ENCODE results near the gene MRPL17. TPM values are rescaled to one million over a fixed set of nuclear protein-coding genes. Genes with fewer than 3 reads are reported as not detected.

Gene MRPL17
- total RNA-seq, 2 experiments from 2014 or later = 44.0 to 46.8 TPM

DNA sequence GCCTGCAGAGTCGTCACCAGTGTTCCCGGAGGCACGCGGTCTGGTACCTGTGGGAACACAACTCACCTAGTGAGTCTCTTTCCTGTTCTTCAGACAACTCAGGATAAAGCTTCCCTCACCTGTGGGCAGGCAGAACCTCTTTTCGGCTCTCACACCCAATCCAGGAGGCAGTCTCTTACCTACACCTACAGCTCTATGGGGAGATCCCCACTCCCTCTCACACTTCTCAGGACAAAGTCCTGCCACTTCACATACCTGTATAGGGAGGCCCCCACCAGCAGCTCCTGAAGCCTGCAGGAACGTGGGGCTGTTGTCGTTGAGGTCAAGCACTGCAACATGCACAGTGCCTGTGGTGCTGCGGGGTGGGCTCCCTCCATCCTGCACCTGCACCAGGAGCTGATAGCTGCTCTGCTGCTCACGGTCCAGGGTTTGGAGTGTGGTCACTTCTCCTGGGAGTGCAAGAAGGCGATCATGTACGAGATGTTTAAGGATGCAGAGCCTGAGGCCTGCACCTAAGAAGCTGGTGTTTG is 51.7 kb downstream of the MRPL17 start:
- Histone ChIP-seq H3K4me1 (ENCODE audit: insufficient read depth, low read length, poor library complexity, severe bottlenecking) (no peaks in the 10 kb centered on the region), H3K9me3 (ENCODE audit: low read length) (no peaks in the 10 kb centered on the region), H3K79me2 (ENCODE audit: insufficient read depth, low read depth, low read length) (no peaks in the 10 kb centered on the region), H4K20me1 (ENCODE audit: insufficient read depth, low read length) (no peaks in the 10 kb centered on the region), H3K9me2 (ENCODE audit: insufficient read depth, low read length) (no peaks in the 10 kb centered on the region), H2AFZ (ENCODE audit: low read length) (no peak overlapping the region), H3K36me3 (ENCODE audit: insufficient read depth, low read length) (no peaks in the 10 kb centered on the region), H3K4me3 (ENCODE audit: low read depth, low read length, poor library complexity, severe bottlenecking) (no peak overlapping the region), H3K27ac (ENCODE audit: low read depth, low read length, poor library complexity, severe bottlenecking) (no peak overlapping the region), H3K4me2 (ENCODE audit: low read length) (no peak overlapping the region)
- BruUV-seq (replicated peaks) = no TSS peak
- TF ChIP-seq CTCF (conservative IDR thresholded peaks at IDR 0.05; ENCODE audit: low read length) (no peak), EZH2phosphoT487 (IDR thresholded peaks at IDR 0.05; ENCODE audit: borderline replicate concordance, low read depth, low read length) (no peak)
- ChIA-PET POLR2A (interaction anchor here (0.5 kb wide), 1 partner anchor 256 kb away, joined by 4 read pairs; no protein-coding TSS in a partner anchor), CTCF (ENCODE audit: unreplicated experiment) (no interaction called here)
- DNase-seq (ENCODE audit: low spot score) = no peak
- intact Hi-C loops (cut with micrococcal nuclease; ENCODE audit: unreplicated experiment) = no loop called here

DNA sequence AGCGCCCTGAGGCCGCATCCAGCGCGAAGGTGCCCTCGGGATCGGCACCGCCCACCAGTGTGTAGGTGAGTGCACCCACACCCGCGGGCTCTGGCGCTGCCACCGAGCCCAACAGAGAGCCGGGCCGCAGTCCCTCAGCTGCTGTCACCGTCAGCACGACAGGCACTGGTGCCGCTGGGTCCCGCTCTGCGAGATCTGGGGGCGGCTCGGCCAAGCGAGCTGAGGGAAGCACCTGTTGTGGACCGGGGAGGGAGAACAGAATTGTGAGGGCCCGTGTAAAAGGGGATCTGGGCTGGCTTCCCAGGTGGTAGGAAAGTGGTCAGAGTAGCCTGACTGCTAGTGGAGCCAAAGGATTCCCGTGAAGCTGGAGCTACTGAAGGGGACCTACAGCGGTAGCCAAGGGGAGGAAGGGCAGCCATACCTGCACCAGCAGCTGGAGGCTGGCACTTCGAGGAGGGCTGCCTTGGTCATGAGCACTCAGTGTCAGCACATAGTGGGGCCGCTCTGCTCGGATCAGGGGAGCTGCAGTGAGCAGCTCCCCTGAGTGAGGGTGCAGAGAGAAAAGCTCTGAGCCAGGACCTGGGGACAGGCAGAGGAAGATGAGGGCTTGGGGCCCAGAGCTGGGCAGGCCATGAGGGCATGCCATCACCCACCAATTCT is 52.4 kb downstream of the MRPL17 start:
- no peak overlapping the region for H3K27ac ChIP-seq (ENCODE audit: low read depth, low read length, poor library complexity, severe bottlenecking)
- no peak overlapping the region for H2AFZ ChIP-seq (ENCODE audit: low read length)
- no peak overlapping the region for H3K4me2 ChIP-seq (ENCODE audit: low read length)
- no peaks in the 10 kb centered on the region for H3K9me2 ChIP-seq (ENCODE audit: insufficient read depth, low read length)
- BruUV-seq (replicated peaks) = no TSS peak
- no peaks in the 10 kb centered on the region for H4K20me1 ChIP-seq (ENCODE audit: insufficient read depth, low read length)
- TF ChIP-seq CTCF (conservative IDR thresholded peaks at IDR 0.05; ENCODE audit: low read length) (no peak), EZH2phosphoT487 (IDR thresholded peaks at IDR 0.05; ENCODE audit: borderline replicate concordance, low read depth, low read length) (no peak)
- no peaks in the 10 kb centered on the region for H3K9me3 ChIP-seq (ENCODE audit: low read length)
- H3K36me3 ChIP-seq (ENCODE audit: insufficient read depth, low read length) = no peaks in the 10 kb centered on the region
- H3K4me3 ChIP-seq (ENCODE audit: low read depth, low read length, poor library complexity, severe bottlenecking) = no peak overlapping the region
- no peak for DNase-seq (ENCODE audit: low spot score)
- ChIA-PET CTCF (ENCODE audit: unreplicated experiment) (no interaction called here), POLR2A (interaction anchor here (0.5 to 0.7 kb wide), 2 partner anchors 15 to 256 kb away, joined by 4 to 5 read pairs; no protein-coding TSS in a partner anchor)
- H3K79me2 ChIP-seq (ENCODE audit: insufficient read depth, low read depth, low read length) = no peaks in the 10 kb centered on the region
- no peaks in the 10 kb centered on the region for H3K4me1 ChIP-seq (ENCODE audit: insufficient read depth, low read length, poor library complexity, severe bottlenecking)
- intact Hi-C loops (cut with micrococcal nuclease; ENCODE audit: unreplicated experiment) = no loop called here

Other genes with a start within 250 kb of the MRPL17 start
- 0.16 TPM in 1 of 2 replicates, not detected in the other for gene HPX, start 242.4 kb downstream of the MRPL17 start, total RNA-seq (2014; rRNA removed; shearing (Covaris generic))
- gene HPX, start 242.4 kb downstream of the MRPL17 start, total RNA-seq (2022) = 1.2 and 5.2 TPM in 2 replicates
- gene TRIM3, start 209.4 kb downstream of the MRPL17 start, total RNA-seq (2014; rRNA removed; shearing (Covaris generic)) = 8.5 and 21.3 TPM in 2 replicates
- gene TRIM3, start 209.4 kb downstream of the MRPL17 start, total RNA-seq (2022) = 14.7 and 15.5 TPM in 2 replicates
- 40.7 and 55.9 TPM in 2 replicates for gene ARFIP2, start 202.0 kb downstream of the MRPL17 start, total RNA-seq (2014; rRNA removed; shearing (Covaris generic))
- 44.0 and 49.0 TPM in 2 replicates for gene ARFIP2, start 202.0 kb downstream of the MRPL17 start, total RNA-seq (2022)
- gene TIMM10B, start 201.8 kb downstream of the MRPL17 start, total RNA-seq (2014; rRNA removed; shearing (Covaris generic)) = 43.7 and 52.8 TPM in 2 replicates
- gene TIMM10B, start 201.8 kb downstream of the MRPL17 start, total RNA-seq (2022) = 49.9 and 54.6 TPM in 2 replicates
- gene DNHD1, start 186.1 kb downstream of the MRPL17 start, total RNA-seq (2014; rRNA removed; shearing (Covaris generic)) = 19.3 and 24.3 TPM in 2 replicates
- 52.7 and 56.6 TPM in 2 replicates for gene DNHD1, start 186.1 kb downstream of the MRPL17 start, total RNA-seq (2022)
- gene RRP8, start 79.7 kb downstream of the MRPL17 start, total RNA-seq (2014; rRNA removed; shearing (Covaris generic)) = 26.4 and 29.4 TPM in 2 replicates
- 25.0 and 33.6 TPM in 2 replicates for gene RRP8, start 79.7 kb downstream of the MRPL17 start, total RNA-seq (2022)
- gene ILK, start 79.6 kb downstream of the MRPL17 start, total RNA-seq (2014; rRNA removed; shearing (Covaris generic)) = 52.0 and 64.8 TPM in 2 replicates
- 80.3 and 88.2 TPM in 2 replicates for gene ILK, start 79.6 kb downstream of the MRPL17 start, total RNA-seq (2022)
- 97.0 and 117 TPM in 2 replicates for gene TAF10, start 71.1 kb downstream of the MRPL17 start, total RNA-seq (2014; rRNA removed; shearing (Covaris generic))
- 139 and 146 TPM in 2 replicates for gene TAF10, start 71.1 kb downstream of the MRPL17 start, total RNA-seq (2022)
- gene TPP1, start 63.9 kb downstream of the MRPL17 start, total RNA-seq (2014; rRNA removed; shearing (Covaris generic)) = 11.9 and 16.6 TPM in 2 replicates
- gene TPP1, start 63.9 kb downstream of the MRPL17 start, total RNA-seq (2022) = 41.1 and 45.4 TPM in 2 replicates
- 0.67 and 1.1 TPM in 2 replicates for gene DCHS1, start 27.5 kb downstream of the MRPL17 start, total RNA-seq (2014; rRNA removed; shearing (Covaris generic))
- 0.53 and 0.67 TPM in 2 replicates for gene DCHS1, start 27.5 kb downstream of the MRPL17 start, total RNA-seq (2022)
- gene OR2AG2, start 88.6 kb upstream of the MRPL17 start, total RNA-seq (2014; rRNA removed; shearing (Covaris generic)) = 0.82 and 2.5 TPM in 2 replicates
- 1.7 and 1.9 TPM in 2 replicates for gene OR2AG2, start 88.6 kb upstream of the MRPL17 start, total RNA-seq (2022)
- gene OR2AG1, start 99.7 kb upstream of the MRPL17 start, total RNA-seq (2014; rRNA removed; shearing (Covaris generic)) = not detected in 2 replicates
- not detected in 2 replicates for gene OR2AG1, start 99.7 kb upstream of the MRPL17 start, total RNA-seq (2022)
- gene OR6A2, start 116.3 kb upstream of the MRPL17 start, total RNA-seq (2014; rRNA removed; shearing (Covaris generic)) = 0.95 and 2.2 TPM in 2 replicates
- gene OR6A2, start 116.3 kb upstream of the MRPL17 start, total RNA-seq (2022) = 2.2 and 2.4 TPM in 2 replicates
- not detected in 2 replicates for gene OR10A5, start 162.3 kb upstream of the MRPL17 start, total RNA-seq (2014; rRNA removed; shearing (Covaris generic))
- gene OR10A5, start 162.3 kb upstream of the MRPL17 start, total RNA-seq (2022) = not detected in 2 replicates
- not detected in 2 replicates for gene OR10A2, start 179.7 kb upstream of the MRPL17 start, total RNA-seq (2014; rRNA removed; shearing (Covaris generic))
- not detected in 2 replicates for gene OR10A2, start 179.7 kb upstream of the MRPL17 start, total RNA-seq (2022)
- not detected in 2 replicates for gene OR10A4, start 193.3 kb upstream of the MRPL17 start, total RNA-seq (2014; rRNA removed; shearing (Covaris generic))
- gene OR10A4, start 193.3 kb upstream of the MRPL17 start, total RNA-seq (2022) = not detected in 2 replicates
- gene OR2D2, start 209.2 kb upstream of the MRPL17 start, total RNA-seq (2014; rRNA removed; shearing (Covaris generic)) = 1.3 and 1.4 TPM in 2 replicates
- 3.2 and 3.3 TPM in 2 replicates for gene OR2D2, start 209.2 kb upstream of the MRPL17 start, total RNA-seq (2022)
- gene OR2D3, start 237.7 kb upstream of the MRPL17 start, total RNA-seq (2014; rRNA removed; shearing (Covaris generic)) = not detected in 2 replicates
- gene OR2D3, start 237.7 kb upstream of the MRPL17 start, total RNA-seq (2022) = not detected in 2 replicates
- 59.8 and 67.2 TPM in 2 replicates for gene ZNF215, start 243.1 kb upstream of the MRPL17 start, total RNA-seq (2014; rRNA removed; shearing (Covaris generic))
- gene ZNF215, start 243.1 kb upstream of the MRPL17 start, total RNA-seq (2022) = 61.0 and 63.0 TPM in 2 replicates